Raji (cell line): ENCODE results near the gene CCDC30.

Experiments used
- POLR2A ChIP-seq: IDR thresholded peaks from 2 replicates; pipeline ENCODE4 v1.6.1; 2011; ENCODE audit warnings: low read depth, low read length, control low read depth; ENCODE audit not compliant: insufficient read depth

CCDC30 gene

DNA sequence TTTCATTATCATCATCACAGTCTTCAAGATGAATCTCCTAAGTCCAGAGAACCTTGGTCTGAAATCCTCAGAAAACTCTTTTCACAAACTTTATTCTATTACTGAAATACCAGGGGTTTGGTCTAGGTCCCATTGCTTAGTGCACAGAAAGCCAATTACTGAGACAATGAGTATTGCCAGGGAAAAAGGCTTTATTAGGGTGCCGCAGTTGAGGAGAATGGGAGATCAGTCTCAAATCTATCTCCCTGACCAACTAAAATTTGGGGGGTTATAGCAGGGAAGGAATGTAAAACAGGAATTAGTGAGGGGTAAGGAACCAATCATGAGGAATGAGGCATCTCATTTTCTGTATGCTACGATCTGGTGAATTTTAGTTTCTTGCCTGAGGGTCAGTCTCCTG lies 124.7 kb downstream of the CCDC30 start:
- TF ChIP-seq POLR2A, result no peak

GRCh38 chr1:42592811-42593210 lies 129.7 kb downstream of the CCDC30 start:
- TF ChIP-seq POLR2A, result no peak

GRCh38 chr1:42593486-42594100 lies 130.5 kb downstream of the CCDC30 start:
- no peak for TF ChIP-seq POLR2A

DNA sequence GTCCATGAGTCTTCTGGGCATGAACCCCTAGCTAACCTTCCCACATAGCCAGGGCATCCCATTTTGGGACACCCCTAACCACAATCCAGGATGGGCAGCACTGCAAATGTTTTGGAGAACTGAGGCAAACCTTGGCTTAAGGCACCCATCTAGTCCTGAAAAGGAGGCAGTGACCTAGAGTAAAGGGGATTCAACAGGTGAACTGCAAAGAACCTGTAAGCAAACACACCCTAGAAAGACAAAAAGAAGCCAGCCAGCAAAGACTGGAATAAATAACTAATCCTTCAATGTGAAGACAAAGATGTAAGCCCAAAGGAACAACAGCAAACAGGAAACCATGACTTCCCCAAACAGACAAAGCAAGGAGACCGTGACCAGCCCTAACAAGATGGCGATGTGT lies 138.4 kb downstream of the CCDC30 start:
- no peak for TF ChIP-seq POLR2A

GRCh38 chr1:42613803-42614131 lies 150.7 kb downstream of the CCDC30 start:
- TF ChIP-seq POLR2A, result no peak

- no peak for TF ChIP-seq POLR2A
These were observed 155.8 kb downstream of the CCDC30 start for GRCh38 chr1:42618866-42619265.

DNA sequence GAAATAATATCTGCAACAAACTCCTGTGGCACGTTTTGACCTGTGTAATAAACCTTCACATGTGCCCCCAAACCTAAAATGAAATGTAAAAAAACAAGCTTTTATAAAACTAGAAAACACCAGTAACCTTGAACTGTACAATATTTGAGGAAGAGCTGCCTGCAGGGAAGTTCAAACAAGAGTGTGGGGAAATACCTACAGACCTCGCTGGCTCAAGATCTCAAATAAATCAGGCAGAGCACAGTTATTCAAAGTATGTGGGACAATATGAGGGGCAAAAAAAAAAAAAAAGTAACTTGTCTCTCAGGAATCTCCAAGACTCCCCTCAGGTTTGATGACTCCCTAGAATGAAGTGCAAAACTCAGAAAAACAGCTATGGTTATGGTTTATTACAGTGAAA lies 157.2 kb downstream of the CCDC30 start:
- TF ChIP-seq POLR2A, result no peak

GRCh38 chr1:42639116-42639515 lies 176.0 kb downstream of the CCDC30 start:
- no peak for TF ChIP-seq POLR2A

DNA sequence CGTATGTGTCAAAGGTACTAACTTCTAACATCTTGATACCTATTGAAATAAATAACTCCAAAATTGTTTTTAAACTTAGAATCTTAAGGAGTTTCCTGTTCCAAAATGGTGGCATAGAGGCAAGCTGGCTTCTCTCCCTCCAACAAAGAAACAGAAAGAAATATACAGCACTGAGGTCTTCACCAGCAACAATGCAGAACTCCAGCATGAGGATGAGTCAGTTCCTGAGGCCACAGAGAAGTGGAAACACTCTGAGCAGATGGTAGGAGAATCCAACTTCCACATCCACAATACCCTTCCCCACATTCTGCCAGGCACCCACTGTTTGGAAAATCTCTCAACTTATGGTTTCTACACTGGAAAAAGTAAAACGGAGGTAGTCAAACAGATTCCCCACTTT lies 183.0 kb downstream of the CCDC30 start:
- TF ChIP-seq POLR2A, result no peak

GRCh38 chr1:42657201-42657600 lies 194.1 kb downstream of the CCDC30 start:
- TF ChIP-seq POLR2A, result no peak

DNA sequence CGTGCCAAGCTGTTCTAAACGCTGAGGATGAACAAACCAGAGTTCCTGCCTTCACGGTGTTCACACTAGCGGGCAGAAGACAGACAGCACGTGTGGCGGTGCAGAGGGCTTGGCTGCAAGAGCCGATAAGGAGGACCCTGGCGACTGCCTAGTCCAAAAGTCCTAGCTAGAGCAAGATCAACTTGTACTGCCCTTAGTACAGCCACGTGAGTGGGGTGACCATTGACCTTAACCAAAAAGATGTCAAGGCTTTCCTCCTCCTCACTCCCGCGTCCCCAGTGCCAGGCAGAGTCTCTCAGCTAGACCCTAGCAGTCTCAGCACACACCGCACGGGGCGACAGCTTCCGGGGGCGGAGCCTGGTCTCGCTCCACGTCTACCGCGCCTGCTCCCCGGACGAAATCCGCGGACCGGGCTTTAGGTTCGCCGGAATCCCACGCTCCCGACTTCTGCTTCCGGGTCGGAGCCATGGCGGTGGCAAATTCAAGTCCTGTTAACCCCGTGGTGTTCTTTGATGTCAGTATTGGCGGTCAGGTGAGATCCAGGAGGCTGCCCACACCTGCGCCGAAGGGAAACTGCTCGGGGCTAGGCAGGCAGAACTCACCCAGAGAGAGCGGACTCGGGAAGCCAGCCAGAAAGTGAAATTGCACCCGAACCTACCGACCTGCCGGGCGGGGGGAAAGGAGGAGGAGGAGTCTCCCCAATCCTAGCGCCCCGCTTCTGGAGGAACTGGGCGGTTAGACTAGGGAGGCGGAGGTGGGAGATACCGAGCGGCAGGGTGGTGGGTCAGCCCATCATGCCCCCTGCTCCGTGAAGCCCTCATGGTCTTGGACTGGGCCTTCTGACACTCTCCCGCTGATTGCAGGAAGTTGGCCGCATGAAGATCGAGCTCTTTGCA lies 195.1 kb downstream of the CCDC30 start, which contains the start of gene PPIH:
Gene PPIH, plus strand, starts transcription at position 443 of the 896 bp plus-strand sequence. Its CDS starts 24 bp downstream, at position 467.
- TF ChIP-seq POLR2A, result peak; percentile 100

GRCh38 chr1:42658877-42659337 lies 195.8 kb downstream of the CCDC30 start:
- no peak for TF ChIP-seq POLR2A

DNA sequence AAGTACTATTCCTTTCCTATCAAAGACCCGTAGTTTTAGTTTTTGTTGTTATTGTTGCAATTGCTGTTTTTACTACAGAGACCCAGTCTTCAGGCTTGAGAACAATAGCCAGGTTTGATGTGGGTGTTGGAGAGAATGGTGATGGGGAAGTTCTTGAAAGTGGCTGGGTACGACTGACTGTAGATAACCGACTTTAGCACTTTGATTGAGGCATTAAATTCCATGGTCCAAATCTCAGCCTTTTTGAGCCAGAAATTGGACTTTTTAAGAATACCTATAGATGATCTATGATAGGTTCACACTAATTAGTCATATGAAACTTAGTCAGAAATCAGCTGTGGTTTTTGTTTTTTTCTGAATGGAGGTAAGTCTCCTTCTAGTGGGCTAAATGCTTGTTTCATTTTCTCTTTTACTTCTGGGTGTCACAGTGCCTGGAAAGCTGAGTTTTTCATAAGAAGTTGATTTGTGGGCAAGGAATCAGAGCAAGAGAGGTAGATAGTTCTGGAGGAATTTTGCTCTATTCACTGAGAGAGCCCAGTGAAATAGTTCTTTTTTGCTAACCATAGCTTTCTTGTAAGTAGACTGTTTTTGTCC lies 197.9 kb downstream of the CCDC30 start:
- TF ChIP-seq POLR2A, result no peak

GRCh38 chr1:42669936-42670335 lies 206.8 kb downstream of the CCDC30 start:
- TF ChIP-seq POLR2A, result no peak

DNA sequence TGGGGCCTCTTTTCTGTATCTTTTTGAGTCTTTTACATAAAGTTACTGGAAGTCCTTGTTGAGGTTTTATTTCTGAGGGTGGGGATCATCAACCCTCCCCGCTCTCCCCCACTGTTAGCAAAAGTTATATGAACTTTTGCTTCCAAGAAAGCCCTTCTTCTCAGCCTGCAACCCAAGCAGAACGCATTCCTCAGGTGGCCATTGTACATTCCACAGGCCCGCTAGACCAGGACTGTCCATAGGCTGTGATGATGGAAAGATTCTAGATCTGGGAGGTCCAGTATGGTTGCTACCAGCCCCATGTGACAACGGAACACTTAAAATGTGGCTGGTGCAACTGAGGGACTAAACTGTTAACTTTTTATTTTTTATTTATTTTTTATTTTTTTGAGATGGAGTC lies 207.3 kb downstream of the CCDC30 start:
- no peak for TF ChIP-seq POLR2A

DNA sequence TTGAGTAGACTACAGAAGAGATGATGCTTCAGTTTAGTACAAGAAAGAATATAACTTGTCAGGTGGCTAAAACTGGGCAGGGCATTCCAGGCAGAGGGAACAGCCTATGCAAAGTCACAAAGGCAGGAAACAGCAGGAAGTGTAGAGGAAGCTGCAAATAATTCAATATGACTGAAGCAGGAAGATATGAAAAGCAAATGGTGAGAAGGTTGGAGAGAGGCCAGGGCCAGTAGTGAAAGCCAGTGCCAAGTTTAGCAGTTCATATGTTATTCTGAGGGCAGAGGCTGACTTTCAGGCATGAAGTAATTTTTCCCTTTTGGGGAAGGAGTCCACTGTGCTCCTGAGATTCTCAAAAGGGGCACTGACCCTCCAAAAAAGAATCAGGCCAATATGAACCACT lies 211.1 kb downstream of the CCDC30 start:
- TF ChIP-seq POLR2A, result no peak
